Activated CD8-positive, alpha-beta memory T cell treated with anti-CD3 and anti-CD28 coated beads for 48 hours (primary cell): ENCODE measurements around the gene KAZN.
"Not testable (repeated sequence)": the region's sequence is repeated elsewhere in the genome, so short reads cannot be mapped to it uniquely, and the experiment has no call there.

Experiments
- DNase-seq, 3 experiments: peaks; one replicate each; pipeline ENCODE4 v3.0.0-alpha.2; 2020; ENCODE audit warnings: low read depth in 2 of 3, low spot score in 2 of 3

KAZN gene

GRCh38 chr1:15123270-15123669 is 524.8 kb downstream of the KAZN start:
- DNase-seq, result no peak

GRCh38 chr1:15123925-15124324 is 525.4 kb downstream of the KAZN start:
- no peak for DNase-seq

GRCh38 chr1:15124362-15125100 is 526.0 kb downstream of the KAZN start:
- DNase-seq, result no peak

GRCh38 chr1:15125101-15125745 is 526.7 kb downstream of the KAZN start:
- no peak for DNase-seq

- DNase-seq, result no peak
Observed at GRCh38 chr1:15128077-15128476, 529.6 kb downstream of the KAZN start.

- peak; percentile 31 to 70 (median 43) for DNase-seq
Observed at GRCh38 chr1:15128520-15129313, 530.2 kb downstream of the KAZN start.

GRCh38 chr1:15129944-15130343 is 531.5 kb downstream of the KAZN start:
- DNase-seq, result no peak

GRCh38 chr1:15130607-15131006 is 532.1 kb downstream of the KAZN start:
- DNase-seq, result no peak

- no peak for DNase-seq
Observed at GRCh38 chr1:15132965-15133364, 534.5 kb downstream of the KAZN start.

GRCh38 chr1:15134285-15134684 is 535.8 kb downstream of the KAZN start:
- DNase-seq, result no peak

GRCh38 chr1:15135604-15136003 is 537.1 kb downstream of the KAZN start:
- not testable (repeated sequence) for DNase-seq

- DNase-seq, result no peak
Observed at GRCh38 chr1:15137809-15138208, 539.3 kb downstream of the KAZN start.

GRCh38 chr1:15139654-15140350 is 541.3 kb downstream of the KAZN start:
- no peak for DNase-seq

GRCh38 chr1:15141935-15142539 is 543.6 kb downstream of the KAZN start:
- no peak for DNase-seq

- DNase-seq, result no peak
Observed at GRCh38 chr1:15145327-15145726, 546.8 kb downstream of the KAZN start.

- no peak for DNase-seq
Observed at GRCh38 chr1:15146142-15146680, 547.7 kb downstream of the KAZN start.

GRCh38 chr1:15146971-15147376 is 548.5 kb downstream of the KAZN start:
- no peak for DNase-seq

- no peak for DNase-seq
Observed at GRCh38 chr1:15148004-15148403, 549.5 kb downstream of the KAZN start.

GRCh38 chr1:15148475-15148874 is 550.0 kb downstream of the KAZN start:
- no peak for DNase-seq

- DNase-seq, result no peak
Observed at GRCh38 chr1:15148941-15149340, 550.5 kb downstream of the KAZN start.

GRCh38 chr1:15150376-15150775 is 551.9 kb downstream of the KAZN start:
- no peak for DNase-seq
